HCT116 (cell line): ENCODE measurements around the gene STARD3. TPM values are rescaled to one million over a fixed set of nuclear protein-coding genes. Genes with fewer than 3 reads are reported as not detected.

Experiments
- ATAC-seq: fragments of 200-7000 bp; cut with Tn5 transposase; 2 replicates; pipeline ENCODE4 v1.9.1; 2020; ENCODE audit warnings: mild to moderate bottlenecking, moderate library complexity
- BruUV-seq: library from RNA; stranded (reverse); fragments of 400-500 nt; replicated peaks from 2 replicates; lab custom pipeline; 2021; lab: Mats Ljungman, UMichigan
- CTCF ChIA-PET: fragments of 300-600 bp; sonication (Branson Sonifier 250); formaldehyde crosslinking; loops from one replicate; lab custom pipeline; 2021; ENCODE audit warnings: antibody characterized with exemption; lab: Charles Lee
- POLR2A ChIA-PET: fragments of 300-600, 350-600 bp; sonication (Branson Sonifier 250); formaldehyde crosslinking; loops from one replicate; lab custom pipeline; 2021; ENCODE audit warnings: antibody characterized with exemption; lab: Charles Lee
- RAD21 ChIA-PET, 2 experiments: fragments of 300-600 bp; sonication (Branson Sonifier 250); formaldehyde crosslinking; loops; one replicate each; lab custom pipeline; 2023; ENCODE audit warnings: low total read pairs in 2 of 2; ENCODE audit not compliant: uncharacterized antibody in 2 of 2, unreplicated experiment in 2 of 2, low non-redundant PET in 1 of 2; lab: Charles Lee
- DNase-seq: peaks from one replicate; pipeline ENCODE4 v3.0.0-alpha.2; 2010; ENCODE audit warnings: low read depth, low spot score
- H2AFZ ChIP-seq: fragments of 200-600 bp; shearing (Covaris generic), sonication (generic); 2 replicates; pipeline ENCODE4 v1.6.1; 2017; ENCODE audit warnings: low read depth, mixed run types, mixed read lengths, antibody characterized with exemption, low read length; ENCODE audit not compliant: poor library complexity, severe bottlenecking
- H3K27ac ChIP-seq: 2 replicates; pipeline ENCODE4 v1.5.1; 2012; ENCODE audit warnings: low read depth, low read length
- H3K27me3 ChIP-seq: fragments of 200-600 bp; sonication (generic); 2 replicates; pipeline ENCODE4 v1.6.1; 2016; ENCODE audit warnings: mixed run types, low read length, mixed read lengths; ENCODE audit not compliant: insufficient read depth
- H3K36me3 ChIP-seq, 2 experiments: fragments of 200-500 bp in 1 of 2; fragments of 200-600 bp in 1 of 2; sonication (Bioruptor generic) in 1 of 2; sonication (generic) in 1 of 2; 2 replicates each; pipeline versions ENCODE4 v1.5.1 to v1.6.1; 2014 to 2016; ENCODE audit warnings: low read length in 2 of 2, inconsistent platforms in 1 of 2, mixed read lengths in 1 of 2, mixed run types in 1 of 2; ENCODE audit not compliant: insufficient read depth in 2 of 2, control insufficient read depth in 1 of 2
- H3K4me1 ChIP-seq, 2 experiments: fragments of 200-600 bp in 1 of 2; sonication (generic) in 1 of 2; 2 replicates each; pipeline versions ENCODE4 v1.5.1 to v1.6.1; 2012 to 2017; ENCODE audit warnings: low read length in 2 of 2, inconsistent platforms in 1 of 2, mild to moderate bottlenecking in 1 of 2, mixed read lengths in 1 of 2, mixed run types in 1 of 2, moderate library complexity in 1 of 2; ENCODE audit not compliant: insufficient read depth in 2 of 2, control insufficient read depth in 1 of 2
- H3K4me2 ChIP-seq: fragments of 200-600 bp; sonication (generic); 2 replicates; pipeline ENCODE4 v1.6.1; 2017; ENCODE audit warnings: mixed run types, low read length, mixed read lengths
- H3K4me3 ChIP-seq, 2 experiments: fragments of 200-600 bp in 1 of 2; sonication (generic) in 1 of 2; replicated peaks in 1 of 2; 2 replicates each; pipeline ENCODE4 v1.5.1; 2011 to 2016; ENCODE audit warnings: low read length in 2 of 2, control low read depth in 1 of 2, low read depth in 1 of 2, mild to moderate bottlenecking in 1 of 2, mixed read lengths in 1 of 2, mixed run types in 1 of 2
- H3K79me2 ChIP-seq: fragments of 200-600 bp; sonication (generic); 2 replicates; pipeline ENCODE4 v1.6.1; 2017; ENCODE audit warnings: mild to moderate bottlenecking, mixed run types, low read length, moderate library complexity, mixed read lengths; ENCODE audit not compliant: insufficient read depth
- H3K9ac ChIP-seq: fragments of 200-600 bp; sonication (generic); 2 replicates; pipeline ENCODE4 v1.6.1; 2016; ENCODE audit warnings: low read length, mixed read lengths
- H3K9me2 ChIP-seq: fragments of 200-600 bp; sonication (generic), shearing (Covaris generic); 2 replicates; pipeline ENCODE4 v1.6.1; 2017; ENCODE audit warnings: mixed run types, mild to moderate bottlenecking, moderate library complexity; ENCODE audit not compliant: insufficient read depth
- H3K9me3 ChIP-seq, 2 experiments: fragments of 200-500 bp in 1 of 2; fragments of 200-600 bp in 1 of 2; sonication (Bioruptor generic) in 1 of 2; sonication (generic) in 1 of 2; 2 replicates each; pipeline ENCODE4 v1.6.1; 2014 to 2017; ENCODE audit warnings: low read length in 2 of 2, mixed read lengths in 2 of 2, inconsistent platforms in 1 of 2, low read depth in 1 of 2, mild to moderate bottlenecking in 1 of 2, mixed run types in 1 of 2, moderate library complexity in 1 of 2; ENCODE audit not compliant: control insufficient read depth in 1 of 2, insufficient read depth in 1 of 2
- H4K20me1 ChIP-seq: fragments of 200-600 bp; sonication (generic), shearing (Covaris generic); 2 replicates; pipeline ENCODE4 v1.6.1; 2017; ENCODE audit warnings: mixed run types, mild to moderate bottlenecking, moderate library complexity; ENCODE audit not compliant: insufficient read depth
- JUND ChIP-seq: IDR thresholded peaks from 2 replicates; pipeline ENCODE4 v1.6.1; 2012
- POLR2A ChIP-seq: IDR thresholded peaks from 2 replicates; pipeline ENCODE4 v1.7.0; 2011; ENCODE audit warnings: borderline replicate concordance; ENCODE audit not compliant: insufficient read depth, insufficient read length; ENCODE audit errors: extremely low read depth
- POLR2AphosphoS5 ChIP-seq: IDR thresholded peaks from 2 replicates; pipeline ENCODE4 v1.6.1; 2011; ENCODE audit warnings: mild to moderate bottlenecking, low read depth, low read length, moderate library complexity
- REST ChIP-seq: IDR thresholded peaks from 2 replicates; pipeline ENCODE4 v1.6.1; 2012; ENCODE audit warnings: low read depth
- ZBTB33 ChIP-seq: IDR thresholded peaks from 2 replicates; pipeline ENCODE4 v1.6.1; 2011; ENCODE audit warnings: mild to moderate bottlenecking, low read length, moderate library complexity; ENCODE audit not compliant: insufficient replicate concordance; ENCODE audit errors: extremely low read depth
- intact Hi-C: fragments of 100-400 bp; cut with micrococcal nuclease; formaldehyde crosslinking; loops from 2 replicates; pipeline ENCODE4 v1.10.0; 2022
- total RNA-seq: library from RNA; stranded (reverse); gene quantifications from one replicate; pipeline ENCODE4 v1.2.1, GENCODE V29; 2021; ENCODE audit not compliant: unreplicated experiment

STARD3 gene
- total RNA-seq, 1 experiment from 2014 or later = 73.9 TPM

- CTCF ChIA-PET = interaction anchor here (1.8 to 8.3 kb wide), 3 partner anchors 13 to 18 kb away, joined by 8 to 157 read pairs (median 22); no protein-coding TSS in a partner anchor
- Histone ChIP-seq H3K27me3 (no peaks in the 10 kb centered on the region), H3K9me2 (no peaks in the 10 kb centered on the region), H4K20me1 (no peaks in the 10 kb centered on the region), H3K9me3 (no peaks in the 10 kb centered on the region), H3K4me2 (peak overlapping the region; percentile 94), H3K79me2 (peaks cover 30% of the 10 kb centered on the region), H3K27ac (no peak overlapping the region), H3K4me3 (no peak overlapping the region; a peak in 1 of 4 replicates), H3K9ac (peak overlapping the region; percentile 90; the same call in 1 of the 2 replicates), H2AFZ (no peak overlapping the region), H3K36me3 (no peaks in the 10 kb centered on the region), H3K4me1 (peaks cover 56 to 73% of the 10 kb centered on the region in 2 experiments)
- DNase-seq (no peak), ATAC-seq (no peak)
- POLR2A ChIA-PET = no interaction called here
- TF ChIP-seq POLR2AphosphoS5 (no peak), POLR2A (no peak), JUND (no peak), REST (no peak), ZBTB33 (no peak)
- RAD21 ChIA-PET = interaction anchor here (1.1 to 1.3 kb wide), 2 partner anchors 13 to 17 kb away, joined by 3 to 4 read pairs; no protein-coding TSS in a partner anchor
- intact Hi-C loops = loop anchor here (2.0 kb wide), 1 partner anchor 39 kb away; no protein-coding TSS in a partner anchor
- BruUV-seq = no TSS peak
These were observed 1.2 kb upstream of the STARD3 start for GRCh38 chr17:39635614-39636176.
